Fibroblast of lung (primary cell): ENCODE measurements around the gene PAPOLA.

Experiments
- EZH2 ChIP-seq: IDR thresholded peaks from 2 replicates; pipeline ENCODE4 v1.5.1; 2012; ENCODE audit warnings: low read length, control low read depth, mild to moderate bottlenecking; ENCODE audit errors: missing control alignments
- TF ChIP-seq, protein P1 (sequence below), 2 donors: IDR thresholded peaks in 1 of 2; conservative IDR thresholded peaks in 1 of 2; 1 replicate in 1 of 2; 2 replicates in 1 of 2; pipeline ENCODE4 v1.5.1; 2011 to 2012; ENCODE audit warnings: low read length in 2 of 2, control low read depth in 1 of 2, inconsistent platforms in 1 of 2, low read depth in 1 of 2, mild to moderate bottlenecking in 1 of 2

DNA sequence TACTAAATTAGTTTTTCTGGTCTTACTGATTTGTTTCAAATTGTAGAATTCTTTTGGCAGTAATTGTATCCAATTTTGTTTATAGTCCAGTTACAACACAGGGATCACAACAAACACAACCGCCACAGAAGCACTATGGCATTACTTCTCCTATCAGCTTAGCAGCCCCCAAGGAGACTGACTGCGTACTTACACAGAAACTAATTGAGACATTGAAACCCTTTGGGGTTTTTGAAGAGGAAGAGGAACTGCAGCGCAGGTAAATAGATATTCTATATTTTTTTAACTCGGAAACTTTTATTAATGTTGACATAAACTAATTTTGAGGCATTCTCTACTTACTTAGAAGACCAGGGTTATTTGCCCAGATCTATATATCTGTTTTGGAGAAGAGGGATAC lies 17.8 kb downstream of the PAPOLA start:
- TF ChIP-seq, protein P1, sequence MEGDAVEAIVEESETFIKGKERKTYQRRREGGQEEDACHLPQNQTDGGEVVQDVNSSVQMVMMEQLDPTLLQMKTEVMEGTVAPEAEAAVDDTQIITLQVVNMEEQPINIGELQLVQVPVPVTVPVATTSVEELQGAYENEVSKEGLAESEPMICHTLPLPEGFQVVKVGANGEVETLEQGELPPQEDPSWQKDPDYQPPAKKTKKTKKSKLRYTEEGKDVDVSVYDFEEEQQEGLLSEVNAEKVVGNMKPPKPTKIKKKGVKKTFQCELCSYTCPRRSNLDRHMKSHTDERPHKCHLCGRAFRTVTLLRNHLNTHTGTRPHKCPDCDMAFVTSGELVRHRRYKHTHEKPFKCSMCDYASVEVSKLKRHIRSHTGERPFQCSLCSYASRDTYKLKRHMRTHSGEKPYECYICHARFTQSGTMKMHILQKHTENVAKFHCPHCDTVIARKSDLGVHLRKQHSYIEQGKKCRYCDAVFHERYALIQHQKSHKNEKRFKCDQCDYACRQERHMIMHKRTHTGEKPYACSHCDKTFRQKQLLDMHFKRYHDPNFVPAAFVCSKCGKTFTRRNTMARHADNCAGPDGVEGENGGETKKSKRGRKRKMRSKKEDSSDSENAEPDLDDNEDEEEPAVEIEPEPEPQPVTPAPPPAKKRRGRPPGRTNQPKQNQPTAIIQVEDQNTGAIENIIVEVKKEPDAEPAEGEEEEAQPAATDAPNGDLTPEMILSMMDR (conservative IDR thresholded peaks at IDR 0.05 in 1 of 2, IDR thresholded peaks at IDR 0.05 in 1 of 2; ENCODE audit: low read depth in 1 of 2, low read length in 2 of 2) = no peak
- TF ChIP-seq EZH2 = no peak
